T-helper 2 cell treated with Interferon-gamma antibody and Interleukin-4, amounts not matched to agents 5 μg/mL and 100 μg/mL, for 36 hours (primary cell): ENCODE results near the gene VSTM2B.
"Not testable (repeated sequence)": the region's sequence is repeated elsewhere in the genome, so short reads cannot be mapped to it uniquely, and the experiment has no call there.

ENCODE experiments used
- DNase-seq: peaks from one replicate; pipeline ENCODE4 v3.0.0; 2021; ENCODE audit warnings: low spot score
- H3K27ac Mint-ChIP-seq: one replicate; pipeline ENCODE4 v1.8.0; 2021; ENCODE audit warnings: mild to moderate bottlenecking, mixed read lengths
- H3K27me3 Mint-ChIP-seq: one replicate; pipeline ENCODE4 v1.8.0; 2021; ENCODE audit warnings: low read depth, mixed read lengths
- H3K36me3 Mint-ChIP-seq: one replicate; pipeline ENCODE4 v1.8.0; 2021; ENCODE audit warnings: low read depth, mixed read lengths
- H3K4me1 Mint-ChIP-seq: one replicate; pipeline ENCODE4 v1.8.0; 2021; ENCODE audit warnings: low read depth, mixed read lengths
- H3K4me3 Mint-ChIP-seq: one replicate; pipeline ENCODE4 v1.8.0; 2022; ENCODE audit warnings: mild to moderate bottlenecking, moderate library complexity, mixed read lengths
- H3K9me3 Mint-ChIP-seq: one replicate; pipeline ENCODE4 v1.8.0; 2021; ENCODE audit warnings: mixed read lengths

VSTM2B gene

GRCh38 chr19:29537181-29537580, 11.4 kb downstream of the VSTM2B start:
- Mint-ChIP-seq H3K27me3 (peaks cover 11% of the 10 kb centered on the region), H3K36me3 (no peaks in the 10 kb centered on the region)

GRCh38 chr19:29537601-29538000, 11.8 kb downstream of the VSTM2B start:
- H3K36me3 Mint-ChIP-seq: no peaks in the 10 kb centered on the region

More at GRCh38 chr19:29537181-29537580, 11.4 kb downstream of the VSTM2B start:
- Mint-ChIP-seq H3K27ac (no peak overlapping the region), H3K4me1 (no peaks in the 10 kb centered on the region), H3K4me3 (no peak overlapping the region), H3K9me3 (no peaks in the 10 kb centered on the region)
- DNase-seq: no peak

GRCh38 chr19:29538146-29538545, 12.4 kb downstream of the VSTM2B start:
- peaks cover 4% of the 10 kb centered on the region for H3K27me3 Mint-ChIP-seq
- H3K4me1 Mint-ChIP-seq: no peaks in the 10 kb centered on the region
- no peak overlapping the region for H3K4me3 Mint-ChIP-seq
- H3K9me3 Mint-ChIP-seq: no peaks in the 10 kb centered on the region
- DNase-seq: no peak
- no peaks in the 10 kb centered on the region for H3K36me3 Mint-ChIP-seq
- no peak overlapping the region for H3K27ac Mint-ChIP-seq

More at GRCh38 chr19:29537601-29538000, 11.8 kb downstream of the VSTM2B start:
- DNase-seq: no peak
- H3K27me3 Mint-ChIP-seq: peaks cover 7% of the 10 kb centered on the region
- no peak overlapping the region for H3K4me3 Mint-ChIP-seq
- H3K27ac Mint-ChIP-seq: no peak overlapping the region
- no peaks in the 10 kb centered on the region for H3K9me3 Mint-ChIP-seq
- no peaks in the 10 kb centered on the region for H3K4me1 Mint-ChIP-seq

DNA sequence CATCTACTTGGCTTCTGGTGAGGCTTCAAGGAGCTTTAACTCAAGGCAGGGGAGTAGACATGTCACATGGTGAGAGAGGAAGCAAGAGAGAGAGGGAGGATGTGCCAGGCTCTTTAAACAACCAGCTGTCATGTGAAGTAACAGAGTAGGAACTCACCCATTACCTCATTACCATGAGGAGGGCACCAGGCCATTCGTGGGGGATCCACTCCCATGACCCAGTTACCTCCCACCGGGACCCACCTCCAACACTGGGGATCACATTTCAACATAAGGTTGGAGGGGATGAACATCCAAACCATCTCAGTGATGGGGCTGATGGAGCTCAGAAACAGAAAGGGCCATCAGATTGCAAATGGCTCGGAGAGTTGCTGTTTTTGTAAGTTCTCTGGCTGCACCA, 12.9 kb downstream of the VSTM2B start:
- DNase-seq: no peak
- Mint-ChIP-seq H3K27ac (no peak overlapping the region), H3K9me3 (no peaks in the 10 kb centered on the region), H3K36me3 (no peaks in the 10 kb centered on the region), H3K4me3 (no peak overlapping the region), H3K4me1 (no peaks in the 10 kb centered on the region), H3K27me3 (peaks cover 4% of the 10 kb centered on the region)

DNA sequence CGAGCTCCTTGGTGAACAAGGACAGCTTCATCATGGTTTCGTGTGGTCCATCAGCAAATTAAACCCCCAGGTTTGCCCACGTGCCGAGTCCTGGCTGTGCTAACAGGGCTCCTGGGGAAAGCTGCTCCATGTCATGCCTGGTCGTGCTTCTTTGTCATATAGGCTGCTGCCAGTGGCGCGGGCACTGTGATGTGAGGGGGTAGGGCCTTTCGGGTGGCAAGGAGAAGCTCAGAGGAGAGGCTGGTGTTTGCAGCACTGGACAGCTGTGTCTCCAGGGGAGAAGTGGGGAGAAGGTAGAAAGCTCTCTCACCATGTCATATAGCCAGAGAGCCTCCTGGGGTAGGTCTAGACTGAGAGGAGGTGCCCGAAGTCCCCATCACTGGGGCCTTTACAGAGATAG, 13.3 kb downstream of the VSTM2B start:
- Mint-ChIP-seq H3K27me3 (peaks cover 4% of the 10 kb centered on the region), H3K27ac (no peak overlapping the region), H3K9me3 (no peaks in the 10 kb centered on the region), H3K4me1 (no peaks in the 10 kb centered on the region), H3K4me3 (no peak overlapping the region), H3K36me3 (no peaks in the 10 kb centered on the region)
- no peak for DNase-seq

DNA sequence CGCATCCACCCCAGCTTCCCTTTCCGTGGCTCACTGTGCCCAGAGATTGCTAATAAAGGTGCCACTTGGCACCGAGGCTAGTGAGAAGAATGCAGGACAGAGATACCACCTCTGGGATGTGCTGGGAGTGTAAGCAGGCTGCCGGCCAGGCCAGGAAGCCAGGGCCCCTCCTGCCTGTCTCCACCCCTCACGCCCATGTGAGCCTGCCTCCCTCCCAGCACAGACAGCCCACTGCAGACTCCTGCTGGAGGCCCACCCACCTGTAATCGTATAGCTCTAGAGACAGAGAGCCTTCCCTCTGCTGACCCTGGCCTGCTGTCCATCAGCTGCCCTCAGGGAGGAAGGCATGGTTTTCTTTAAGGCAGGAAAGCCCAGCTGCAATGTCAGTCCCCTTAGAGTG, 13.9 kb downstream of the VSTM2B start:
- no peaks in the 10 kb centered on the region for H3K9me3 Mint-ChIP-seq
- no peaks in the 10 kb centered on the region for H3K4me1 Mint-ChIP-seq
- H3K4me3 Mint-ChIP-seq: no peak overlapping the region
- DNase-seq: no peak
- no peaks in the 10 kb centered on the region for H3K36me3 Mint-ChIP-seq
- H3K27me3 Mint-ChIP-seq: peaks cover 4% of the 10 kb centered on the region
- H3K27ac Mint-ChIP-seq: no peak overlapping the region

DNA sequence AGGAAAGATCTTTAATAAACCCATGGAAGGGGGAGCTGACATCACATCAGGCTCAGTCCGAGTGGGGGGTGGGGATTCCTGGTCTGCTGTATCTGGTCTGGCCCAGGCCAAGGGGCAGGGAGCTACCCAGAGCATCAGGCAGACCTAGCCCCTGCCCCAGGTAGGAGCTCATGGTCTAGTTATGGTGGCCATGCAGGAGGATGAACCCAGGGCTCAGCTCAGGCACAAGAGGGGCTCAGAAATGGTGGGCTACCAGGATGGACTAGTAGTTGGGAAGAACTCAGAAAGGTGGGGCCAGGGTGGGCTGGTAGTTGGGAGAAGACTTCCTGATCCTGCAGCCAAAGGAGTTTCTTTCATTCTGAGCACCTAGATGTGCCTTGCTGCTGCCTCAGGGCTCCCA, 14.3 kb downstream of the VSTM2B start:
- DNase-seq: no peak
- Mint-ChIP-seq H3K27me3 (peaks cover 4% of the 10 kb centered on the region), H3K9me3 (no peaks in the 10 kb centered on the region), H3K4me1 (no peaks in the 10 kb centered on the region), H3K4me3 (no peak overlapping the region), H3K36me3 (no peaks in the 10 kb centered on the region), H3K27ac (no peak overlapping the region)

GRCh38 chr19:29541473-29542253, 15.9 kb downstream of the VSTM2B start:
- H3K9me3 Mint-ChIP-seq: no peaks in the 10 kb centered on the region
- no peak overlapping the region for H3K27ac Mint-ChIP-seq
- H3K36me3 Mint-ChIP-seq: no peaks in the 10 kb centered on the region
- no peak for DNase-seq
- no peak overlapping the region for H3K4me3 Mint-ChIP-seq
- H3K27me3 Mint-ChIP-seq: peaks cover 2% of the 10 kb centered on the region
- H3K4me1 Mint-ChIP-seq: no peaks in the 10 kb centered on the region

GRCh38 chr19:29542327-29542726, 16.5 kb downstream of the VSTM2B start:
- H3K27me3 Mint-ChIP-seq: peaks cover 2% of the 10 kb centered on the region
- no peaks in the 10 kb centered on the region for H3K4me1 Mint-ChIP-seq
- no peak for DNase-seq
- H3K36me3 Mint-ChIP-seq: no peaks in the 10 kb centered on the region
- no peak overlapping the region for H3K27ac Mint-ChIP-seq
- no peak overlapping the region for H3K4me3 Mint-ChIP-seq
- no peaks in the 10 kb centered on the region for H3K9me3 Mint-ChIP-seq

- no peaks in the 10 kb centered on the region for H3K9me3 Mint-ChIP-seq
- H3K27me3 Mint-ChIP-seq: peaks cover 2% of the 10 kb centered on the region
- no peaks in the 10 kb centered on the region for H3K4me1 Mint-ChIP-seq
- H3K27ac Mint-ChIP-seq: no peak overlapping the region
- no peak for DNase-seq
- H3K4me3 Mint-ChIP-seq: no peak overlapping the region
- H3K36me3 Mint-ChIP-seq: no peaks in the 10 kb centered on the region
Observed at GRCh38 chr19:29542776-29543175, 17.0 kb downstream of the VSTM2B start.

GRCh38 chr19:29543381-29543780, 17.6 kb downstream of the VSTM2B start:
- no peaks in the 10 kb centered on the region for H3K9me3 Mint-ChIP-seq
- H3K27ac Mint-ChIP-seq: no peak overlapping the region
- H3K4me3 Mint-ChIP-seq: no peak overlapping the region
- H3K27me3 Mint-ChIP-seq: peaks cover 2% of the 10 kb centered on the region
- no peak for DNase-seq
- H3K36me3 Mint-ChIP-seq: no peaks in the 10 kb centered on the region
- no peaks in the 10 kb centered on the region for H3K4me1 Mint-ChIP-seq

GRCh38 chr19:29544656-29545360, 19.0 kb downstream of the VSTM2B start:
- Mint-ChIP-seq H3K36me3 (no peaks in the 10 kb centered on the region), H3K9me3 (no peaks in the 10 kb centered on the region), H3K27ac (no peak overlapping the region), H3K27me3 (peaks cover 2% of the 10 kb centered on the region), H3K4me3 (no peak overlapping the region), H3K4me1 (no peaks in the 10 kb centered on the region)
- DNase-seq: no peak

DNA sequence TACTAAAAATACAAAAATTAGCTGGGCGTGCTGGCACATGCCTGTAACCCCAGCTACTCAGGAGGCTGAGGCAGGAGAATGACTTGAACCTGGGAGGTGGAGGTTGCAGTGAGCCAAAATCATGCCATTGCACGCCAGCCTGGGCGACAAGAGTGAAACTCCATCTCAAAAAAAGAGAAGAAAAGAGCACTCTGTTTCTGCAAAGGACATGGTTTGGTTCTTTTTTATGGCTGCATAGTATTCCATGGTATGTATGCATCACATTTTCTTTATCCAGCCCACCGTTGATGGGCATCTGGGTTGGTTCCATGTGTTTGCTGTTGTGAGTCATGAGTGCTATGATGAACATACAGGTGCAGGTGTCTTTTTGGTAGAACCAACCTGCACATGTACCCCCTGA, 19.7 kb downstream of the VSTM2B start:
- not testable (repeated sequence) for H3K9me3 Mint-ChIP-seq, H3K4me1 Mint-ChIP-seq

GRCh38 chr19:29545866-29546582, 20.2 kb downstream of the VSTM2B start:
- H3K27ac Mint-ChIP-seq: no peak overlapping the region
- H3K4me1 Mint-ChIP-seq: no peaks in the 10 kb centered on the region
- peaks cover 2% of the 10 kb centered on the region for H3K27me3 Mint-ChIP-seq
- DNase-seq: no peak
- no peak overlapping the region for H3K4me3 Mint-ChIP-seq
- no peaks in the 10 kb centered on the region for H3K36me3 Mint-ChIP-seq
- H3K9me3 Mint-ChIP-seq: no peaks in the 10 kb centered on the region

More for the DNA sequence above, 19.7 kb downstream of the VSTM2B start:
- not testable (repeated sequence) for H3K27ac Mint-ChIP-seq, H3K36me3 Mint-ChIP-seq, H3K27me3 Mint-ChIP-seq, DNase-seq, H3K4me3 Mint-ChIP-seq
